Measurements from ENCODE around the gene STEEP1.
A peak's percentile ranks its signal among the peaks of the same experiment; 100 is the strongest.

STEEP1 gene

GRCh38 chrX:119497185-119497584 lies 68.0 kb downstream of the STEEP1 start:
- no peak overlapping the region for H3K27ac ChIP-seq
- TF ChIP-seq, protein P1, sequence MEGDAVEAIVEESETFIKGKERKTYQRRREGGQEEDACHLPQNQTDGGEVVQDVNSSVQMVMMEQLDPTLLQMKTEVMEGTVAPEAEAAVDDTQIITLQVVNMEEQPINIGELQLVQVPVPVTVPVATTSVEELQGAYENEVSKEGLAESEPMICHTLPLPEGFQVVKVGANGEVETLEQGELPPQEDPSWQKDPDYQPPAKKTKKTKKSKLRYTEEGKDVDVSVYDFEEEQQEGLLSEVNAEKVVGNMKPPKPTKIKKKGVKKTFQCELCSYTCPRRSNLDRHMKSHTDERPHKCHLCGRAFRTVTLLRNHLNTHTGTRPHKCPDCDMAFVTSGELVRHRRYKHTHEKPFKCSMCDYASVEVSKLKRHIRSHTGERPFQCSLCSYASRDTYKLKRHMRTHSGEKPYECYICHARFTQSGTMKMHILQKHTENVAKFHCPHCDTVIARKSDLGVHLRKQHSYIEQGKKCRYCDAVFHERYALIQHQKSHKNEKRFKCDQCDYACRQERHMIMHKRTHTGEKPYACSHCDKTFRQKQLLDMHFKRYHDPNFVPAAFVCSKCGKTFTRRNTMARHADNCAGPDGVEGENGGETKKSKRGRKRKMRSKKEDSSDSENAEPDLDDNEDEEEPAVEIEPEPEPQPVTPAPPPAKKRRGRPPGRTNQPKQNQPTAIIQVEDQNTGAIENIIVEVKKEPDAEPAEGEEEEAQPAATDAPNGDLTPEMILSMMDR (IDR thresholded peaks at IDR 0.05): no peak
- no peak for TF ChIP-seq ZFX (IDR thresholded peaks at IDR 0.05; ENCODE audit: borderline replicate concordance)

DNA sequence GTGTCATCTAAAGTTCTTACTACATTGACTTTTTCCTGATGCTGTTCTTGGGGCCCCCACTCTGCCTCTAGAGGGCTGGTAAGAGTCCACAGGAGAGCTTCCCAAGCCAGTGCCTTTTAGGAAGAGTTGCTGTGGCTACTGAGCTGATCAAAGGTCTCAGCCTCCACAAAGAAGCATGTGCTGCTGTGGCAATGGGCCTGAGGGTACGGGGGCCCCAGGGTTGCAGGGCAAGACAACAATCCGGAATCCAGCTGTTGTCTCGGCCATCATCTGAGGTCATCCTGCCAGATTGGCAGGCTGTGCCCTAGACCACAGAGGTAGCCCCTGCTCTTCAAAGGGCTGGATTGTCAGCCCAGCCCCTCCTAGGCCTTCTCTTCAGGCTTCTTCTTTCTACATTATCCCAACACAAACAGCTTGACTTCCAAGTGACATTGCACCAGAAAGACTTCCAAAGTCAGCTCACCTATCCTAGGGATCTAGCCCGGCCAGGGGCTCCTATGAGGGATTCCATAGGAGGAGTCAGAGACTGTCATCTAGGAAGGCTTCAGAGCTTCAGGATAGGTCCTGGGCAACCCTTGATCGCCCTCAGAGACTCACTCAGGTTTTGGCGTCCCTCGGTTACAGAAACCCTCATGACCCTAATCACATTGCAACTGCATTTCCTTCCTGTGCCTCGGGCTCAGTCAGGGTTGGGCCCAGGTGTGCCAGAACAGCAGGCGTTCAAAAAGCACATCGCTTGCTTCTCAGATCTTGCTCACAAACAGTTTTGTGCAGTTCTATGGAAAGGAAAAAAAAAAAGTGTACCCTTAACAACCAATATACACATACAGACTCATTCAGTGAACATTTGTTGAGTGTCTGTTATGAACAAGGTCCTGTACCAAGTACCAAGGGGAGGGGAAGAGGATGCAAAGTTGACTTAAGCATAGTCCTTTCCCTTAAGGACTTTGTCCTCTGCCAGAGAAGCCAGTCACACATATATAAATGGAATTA lies 69.2 kb downstream of the STEEP1 start:
- H3K27ac ChIP-seq: no peak overlapping the region

GRCh38 chrX:119493851-119494495 lies 71.2 kb downstream of the STEEP1 start:
- H3K27ac ChIP-seq: peak overlapping the region; percentile 57

More for the DNA sequence above, 69.2 kb downstream of the STEEP1 start:
- no peak for TF ChIP-seq ZFX (IDR thresholded peaks at IDR 0.05; ENCODE audit: borderline replicate concordance)
- TF ChIP-seq, protein P1 (IDR thresholded peaks at IDR 0.05): no peak

DNA sequence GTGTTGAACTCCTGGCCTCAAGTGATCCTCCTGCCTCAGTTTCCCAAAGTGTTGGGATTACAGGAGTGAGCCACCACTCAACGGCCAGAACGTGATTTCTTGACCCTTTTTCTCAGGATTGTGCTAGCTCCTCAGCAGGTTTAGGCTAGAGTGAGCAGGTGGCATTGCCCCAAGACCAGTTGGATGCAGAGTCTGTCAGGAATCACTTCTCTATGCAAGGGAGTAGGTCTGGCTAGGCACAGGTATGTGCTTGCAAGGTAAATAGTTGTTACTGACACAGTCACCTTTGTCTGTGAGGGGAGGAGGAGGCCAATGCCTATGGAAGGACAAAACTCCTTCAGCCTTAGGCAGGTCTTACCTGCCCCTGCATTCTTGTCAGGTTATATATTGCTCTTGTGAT lies 72.7 kb downstream of the STEEP1 start:
- TF ChIP-seq ZFX (IDR thresholded peaks at IDR 0.05; ENCODE audit: borderline replicate concordance): no peak
- TF ChIP-seq, protein P1 (IDR thresholded peaks at IDR 0.05): no peak

GRCh38 chrX:119489212-119490074 lies 75.8 kb downstream of the STEEP1 start:
- H3K27ac ChIP-seq: no peak overlapping the region
- TF ChIP-seq, protein P1 (IDR thresholded peaks at IDR 0.05): no peak
- no peak for TF ChIP-seq ZFX (IDR thresholded peaks at IDR 0.05; ENCODE audit: borderline replicate concordance)

More for the DNA sequence above, 72.7 kb downstream of the STEEP1 start:
- no peak overlapping the region for H3K27ac ChIP-seq

DNA sequence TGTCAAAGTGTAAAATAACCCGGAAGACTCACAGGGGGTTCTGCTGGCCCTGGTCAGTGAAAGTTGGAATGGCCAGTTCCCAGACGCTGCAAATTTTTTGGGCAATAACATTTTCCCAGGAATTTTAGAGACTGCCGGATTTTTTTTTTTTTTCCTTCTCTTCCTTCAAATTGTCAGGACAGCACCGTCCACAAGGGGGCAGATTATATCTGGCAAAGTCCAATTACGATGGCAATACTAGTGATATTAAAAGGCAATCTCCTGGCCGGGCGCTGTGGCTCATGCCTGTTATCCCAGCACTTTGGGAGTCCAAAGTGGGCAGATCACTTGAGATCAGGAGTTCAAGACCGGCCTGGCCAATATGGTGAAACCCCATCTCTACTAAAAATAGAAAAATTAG lies 76.5 kb downstream of the STEEP1 start:
- no peak overlapping the region for H3K27ac ChIP-seq
- no peak for TF ChIP-seq ZFX (IDR thresholded peaks at IDR 0.05; ENCODE audit: borderline replicate concordance)
- TF ChIP-seq, protein P1 (IDR thresholded peaks at IDR 0.05): peak; percentile 65

Measured in 22Rv1 (cell line).